ENCODE data around the gene SLC38A3. TPM values are rescaled to one million over a fixed set of nuclear protein-coding genes. Genes with fewer than 3 reads are reported as not detected.

SLC38A3 gene
- total RNA-seq, 1 donor from 2014 or later, result 0.52 TPM

GRCh38 chr3:50266836-50267235, 61.8 kb downstream of the SLC38A3 start:
- H3K9ac ChIP-seq (ENCODE audit: low read depth in 1 of 3, low read length in 3 of 3), result peak overlapping the region; percentile 83 to 90 (median 86)
- peaks cover 67 to 74% (median 67%) of the 10 kb centered on the region in 3 donors for H3K4me1 ChIP-seq (ENCODE audit: control insufficient read depth in 3 of 3, insufficient read depth in 3 of 3, low read length in 3 of 3)
- H3K36me3 ChIP-seq (ENCODE audit: control insufficient read depth in 3 of 3, insufficient read depth in 3 of 3, low read length in 3 of 3), result no peaks in the 10 kb centered on the region
- no peaks in the 10 kb centered on the region for H3K9me3 ChIP-seq (ENCODE audit: control insufficient read depth in 3 of 3, low read length in 3 of 3)
- peak overlapping the region; percentile 79 for H3K27ac ChIP-seq (ENCODE audit: low read depth, low read length)
- no peaks in the 10 kb centered on the region for H3K27me3 ChIP-seq (ENCODE audit: control insufficient read depth in 3 of 3, insufficient read depth in 3 of 3, low read length in 3 of 3)
- peak overlapping the region; percentile 75 to 87 (median 76) for H3K4me3 ChIP-seq (ENCODE audit: low read length in 3 of 3)

- Histone ChIP-seq H3K4me1 (ENCODE audit: control insufficient read depth in 3 of 3, insufficient read depth in 3 of 3, low read length in 3 of 3) (peaks cover 67 to 74% (median 67%) of the 10 kb centered on the region in 3 donors), H3K27me3 (ENCODE audit: control insufficient read depth in 3 of 3, insufficient read depth in 3 of 3, low read length in 3 of 3) (no peaks in the 10 kb centered on the region), H3K4me3 (ENCODE audit: low read length in 3 of 3) (peak overlapping the region; percentile 75 to 87 (median 76)), H3K9me3 (ENCODE audit: control insufficient read depth in 3 of 3, low read length in 3 of 3) (no peaks in the 10 kb centered on the region), H3K27ac (ENCODE audit: low read depth, low read length) (peak overlapping the region; percentile 79), H3K9ac (ENCODE audit: low read depth in 1 of 3, low read length in 3 of 3) (peak overlapping the region; percentile 83 to 90 (median 86)), H3K36me3 (ENCODE audit: control insufficient read depth in 3 of 3, insufficient read depth in 3 of 3, low read length in 3 of 3) (no peaks in the 10 kb centered on the region)
These were observed 62.3 kb downstream of the SLC38A3 start for GRCh38 chr3:50267280-50267913.

- Histone ChIP-seq H3K9ac (ENCODE audit: low read depth in 1 of 3, low read length in 3 of 3) (peak overlapping the region; percentile 83 to 90 (median 86)), H3K36me3 (ENCODE audit: control insufficient read depth in 3 of 3, insufficient read depth in 3 of 3, low read length in 3 of 3) (no peaks in the 10 kb centered on the region), H3K27me3 (ENCODE audit: control insufficient read depth in 3 of 3, insufficient read depth in 3 of 3, low read length in 3 of 3) (no peaks in the 10 kb centered on the region), H3K4me3 (ENCODE audit: low read length in 3 of 3) (peak overlapping the region; percentile 74 to 87 (median 76)), H3K4me1 (ENCODE audit: control insufficient read depth in 3 of 3, insufficient read depth in 3 of 3, low read length in 3 of 3) (peaks cover 66 to 78% (median 71%) of the 10 kb centered on the region in 3 donors), H3K9me3 (ENCODE audit: control insufficient read depth in 3 of 3, low read length in 3 of 3) (no peaks in the 10 kb centered on the region), H3K27ac (ENCODE audit: low read depth, low read length) (peak overlapping the region; percentile 69)
These were observed 63.2 kb downstream of the SLC38A3 start for GRCh38 chr3:50268276-50268675.

- no peaks in the 10 kb centered on the region for H3K36me3 ChIP-seq (ENCODE audit: control insufficient read depth in 3 of 3, insufficient read depth in 3 of 3, low read length in 3 of 3)
- H3K27me3 ChIP-seq (ENCODE audit: control insufficient read depth in 3 of 3, insufficient read depth in 3 of 3, low read length in 3 of 3), result no peaks in the 10 kb centered on the region
- peak within 1 kb of the TSS; percentile 74 to 87 (median 76) for H3K4me3 ChIP-seq (ENCODE audit: low read length in 3 of 3)
- peak within 1 kb of the TSS; percentile 83 to 90 (median 86) for H3K9ac ChIP-seq (ENCODE audit: low read depth in 1 of 3, low read length in 3 of 3)
- H3K27ac ChIP-seq (ENCODE audit: low read depth, low read length), result peak within 1 kb of the TSS; percentile 79
- no peaks in the 10 kb centered on the region for H3K9me3 ChIP-seq (ENCODE audit: control insufficient read depth in 3 of 3, low read length in 3 of 3)
- H3K4me1 ChIP-seq (ENCODE audit: control insufficient read depth in 3 of 3, insufficient read depth in 3 of 3, low read length in 3 of 3), result peaks cover 68 to 82% (median 70%) of the 10 kb centered on the region in 3 donors
These were observed 63.8 kb downstream of the SLC38A3 start, which contains the start of gene SEMA3B for GRCh38 chr3:50268703-50269451. SEMA3B (plus strand) TSS chr3:50269147; CDS start chr3:50269241, 94 bp downstream.

- peak overlapping the region; percentile 64 to 90 (median 70) for H3K9ac ChIP-seq (ENCODE audit: low read depth in 1 of 3, low read length in 3 of 3)
- H3K27ac ChIP-seq (ENCODE audit: low read depth, low read length), result peak overlapping the region; percentile 69
- no peaks in the 10 kb centered on the region for H3K9me3 ChIP-seq (ENCODE audit: control insufficient read depth in 3 of 3, low read length in 3 of 3)
- peak overlapping the region; percentile 24 to 76 (median 64) for H3K4me3 ChIP-seq (ENCODE audit: low read length in 3 of 3)
- H3K36me3 ChIP-seq (ENCODE audit: control insufficient read depth in 3 of 3, insufficient read depth in 3 of 3, low read length in 3 of 3), result no peaks in the 10 kb centered on the region
- H3K4me1 ChIP-seq (ENCODE audit: control insufficient read depth in 3 of 3, insufficient read depth in 3 of 3, low read length in 3 of 3), result peaks cover 66 to 80% (median 69%) of the 10 kb centered on the region in 3 donors
- peaks cover 0 to 1% (median 0%) of the 10 kb centered on the region in 3 donors for H3K27me3 ChIP-seq (ENCODE audit: control insufficient read depth in 3 of 3, insufficient read depth in 3 of 3, low read length in 3 of 3)
These were observed 64.4 kb downstream of the SLC38A3 start for GRCh38 chr3:50269460-50269859.

GRCh38 chr3:50269977-50270413, 64.9 kb downstream of the SLC38A3 start:
- Histone ChIP-seq H3K9me3 (ENCODE audit: control insufficient read depth in 3 of 3, low read length in 3 of 3) (no peaks in the 10 kb centered on the region), H3K36me3 (ENCODE audit: control insufficient read depth in 3 of 3, insufficient read depth in 3 of 3, low read length in 3 of 3) (no peaks in the 10 kb centered on the region), H3K4me3 (ENCODE audit: low read length in 3 of 3) (peak overlapping the region in 2 of 3 donors; percentile 64 to 76), H3K27me3 (ENCODE audit: control insufficient read depth in 3 of 3, insufficient read depth in 3 of 3, low read length in 3 of 3) (peaks cover 0 to 3% (median 0%) of the 10 kb centered on the region in 3 donors), H3K9ac (ENCODE audit: low read depth in 1 of 3, low read length in 3 of 3) (peak overlapping the region; percentile 21 to 90 (median 64)), H3K4me1 (ENCODE audit: control insufficient read depth in 3 of 3, insufficient read depth in 3 of 3, low read length in 3 of 3) (peaks cover 62 to 77% (median 68%) of the 10 kb centered on the region in 3 donors), H3K27ac (ENCODE audit: low read depth, low read length) (no peak overlapping the region)

GRCh38 chr3:50270422-50271224, 65.6 kb downstream of the SLC38A3 start:
- peaks cover 0 to 3% (median 0%) of the 10 kb centered on the region in 3 donors for H3K27me3 ChIP-seq (ENCODE audit: control insufficient read depth in 3 of 3, insufficient read depth in 3 of 3, low read length in 3 of 3)
- peaks cover 56 to 71% (median 61%) of the 10 kb centered on the region in 3 donors for H3K4me1 ChIP-seq (ENCODE audit: control insufficient read depth in 3 of 3, insufficient read depth in 3 of 3, low read length in 3 of 3)
- H3K4me3 ChIP-seq (ENCODE audit: low read length in 3 of 3), result peak overlapping the region in 1 of 3 donors; percentile 76
- H3K9me3 ChIP-seq (ENCODE audit: control insufficient read depth in 3 of 3, low read length in 3 of 3), result no peaks in the 10 kb centered on the region
- H3K9ac ChIP-seq (ENCODE audit: low read depth in 1 of 3, low read length in 3 of 3), result peak overlapping the region in 1 of 3 donors; percentile 90
- H3K36me3 ChIP-seq (ENCODE audit: control insufficient read depth in 3 of 3, insufficient read depth in 3 of 3, low read length in 3 of 3), result no peaks in the 10 kb centered on the region
- no peak overlapping the region for H3K27ac ChIP-seq (ENCODE audit: low read depth, low read length)

Small RNA genes lying within 50 kb of the gene (small RNA-seq; reads per million reads assigned to genes)
- gene MIR566, result not detected
- not detected for gene MIR5787

Other genes with a start within 250 kb of the SLC38A3 start
- gene RBM5, start 116.4 kb upstream of the SLC38A3 start, total RNA-seq, result 179 TPM
- 2.1 TPM for gene SEMA3F, start 49.9 kb upstream of the SLC38A3 start, total RNA-seq
- gene GNAT1, start 13.7 kb upstream of the SLC38A3 start, total RNA-seq, result not detected
- 78.8 TPM for gene GNAI2, start 30.9 kb downstream of the SLC38A3 start, total RNA-seq
- gene SEMA3B, start 63.9 kb downstream of the SLC38A3 start, total RNA-seq, result 19.8 TPM
- gene LSMEM2, start 73.8 kb downstream of the SLC38A3 start, total RNA-seq, result 15.1 TPM
- 44.9 TPM for gene IFRD2, start 87.2 kb downstream of the SLC38A3 start, total RNA-seq
- gene HYAL3, start 94.1 kb downstream of the SLC38A3 start, total RNA-seq, result 3.7 TPM
- gene NAA80, start 94.1 kb downstream of the SLC38A3 start, total RNA-seq, result 1.6 TPM
- gene HYAL1, start 98.3 kb downstream of the SLC38A3 start, total RNA-seq, result 2.6 TPM
- 43.8 TPM for gene HYAL2, start 117.5 kb downstream of the SLC38A3 start, total RNA-seq
- gene TUSC2, start 123.0 kb downstream of the SLC38A3 start, total RNA-seq, result 7.8 TPM
- gene RASSF1, start 135.6 kb downstream of the SLC38A3 start, total RNA-seq, result 17.7 TPM
- 0.52 TPM for gene ZMYND10, start 140.5 kb downstream of the SLC38A3 start, total RNA-seq
- gene NPRL2, start 145.5 kb downstream of the SLC38A3 start, total RNA-seq, result 15.7 TPM
- gene CYB561D2, start 145.6 kb downstream of the SLC38A3 start, total RNA-seq, result 14.1 TPM
- gene TMEM115, start 154.2 kb downstream of the SLC38A3 start, total RNA-seq, result 24.5 TPM

Data from skeletal muscle tissue (tissue), 5 donors.